SK-N-SH treated with all-trans-retinoic acid at 6 μM for 48 hours (cell line): Measurements from ENCODE around the gene TEX2.

Source experiments
- BACH2 ChIP-seq: fragments of 250-450 bp; sonication (Bioruptor Pico); IDR thresholded peaks from 2 replicates; pipeline ENCODE4 v1.9.0; 2021; ENCODE audit warnings: mild to moderate bottlenecking, borderline replicate concordance
- CSRNP3 ChIP-seq: fragments of 250-450 bp; sonication (Bioruptor Pico); IDR thresholded peaks from 2 replicates; pipeline ENCODE4 v1.5.1; 2021; ENCODE audit warnings: mild to moderate bottlenecking, moderate library complexity
- PATZ1 ChIP-seq: fragments of 250-450 bp; sonication (Bioruptor Pico); IDR thresholded peaks from 2 replicates; pipeline ENCODE4 v1.8.0; 2020; ENCODE audit warnings: mild to moderate bottlenecking, moderate library complexity, borderline replicate concordance
- PPARA ChIP-seq: fragments of 250-450 bp; sonication (Bioruptor Pico); IDR thresholded peaks from 2 replicates; pipeline ENCODE4 v1.5.0; 2020; ENCODE audit warnings: mild to moderate bottlenecking, borderline replicate concordance
- RARB ChIP-seq: fragments of 250-450 bp; sonication (Bioruptor Pico); IDR thresholded peaks from 2 replicates; pipeline ENCODE4 v1.8.0; 2021; ENCODE audit warnings: mild to moderate bottlenecking, moderate library complexity
- ZFP3 ChIP-seq: fragments of 250-450 bp; sonication (Bioruptor Pico); IDR thresholded peaks from 2 replicates; pipeline ENCODE4 v1.5.0; 2020; ENCODE audit warnings: mild to moderate bottlenecking, moderate library complexity
- ZNF70 ChIP-seq: fragments of 450-650 bp; formaldehyde crosslinking; IDR thresholded peaks from 2 replicates; pipeline ENCODE4 v1.5.0; 2020; ENCODE audit warnings: mild to moderate bottlenecking, moderate library complexity

- TF ChIP-seq ZNF70 (CRISPR knock-in tag) (no peak), ZFP3 (CRISPR knock-in tag) (no peak), PPARA (CRISPR knock-in tag) (no peak), CSRNP3 (CRISPR knock-in tag) (no peak), PATZ1 (CRISPR knock-in tag) (no peak), RARB (CRISPR knock-in tag) (no peak), BACH2 (CRISPR knock-in tag) (no peak)
These were observed 144.8 kb downstream of the TEX2 start for GRCh38 chr17:64117981-64118979.
